Kasumi-1 (cell line): ENCODE results near the gene AUTS2.

Experiments used
- DNase-seq, 2 experiments: peaks; one replicate each; lab custom pipeline; 2025; lab: John Stamatoyannopoulos, UW

Gene AUTS2

GRCh38 chr7:69992938-69993337 lies 394.7 kb downstream of the AUTS2 start:
- DNase-seq: no peak

- no peak for DNase-seq
Observed at GRCh38 chr7:69994218-69994617, 395.9 kb downstream of the AUTS2 start.

- DNase-seq: no peak
Observed at GRCh38 chr7:69994886-69995542, 396.7 kb downstream of the AUTS2 start.

- no peak for DNase-seq
Observed at GRCh38 chr7:69996121-69996520, 397.8 kb downstream of the AUTS2 start.

- no peak for DNase-seq
Observed at GRCh38 chr7:70000737-70001348, 402.6 kb downstream of the AUTS2 start.

GRCh38 chr7:70005480-70005879 lies 407.2 kb downstream of the AUTS2 start:
- no peak for DNase-seq

GRCh38 chr7:70005891-70006260 lies 407.6 kb downstream of the AUTS2 start:
- DNase-seq: no peak

- peak in 1 of 2 experiments; percentile 7 for DNase-seq
Observed at GRCh38 chr7:70006261-70006920, 408.1 kb downstream of the AUTS2 start.

- DNase-seq: no peak
Observed at GRCh38 chr7:70008466-70008865, 410.2 kb downstream of the AUTS2 start.

- no peak for DNase-seq
Observed at GRCh38 chr7:70014472-70015177, 416.4 kb downstream of the AUTS2 start.

GRCh38 chr7:70015353-70015752 lies 417.1 kb downstream of the AUTS2 start:
- DNase-seq: no peak

GRCh38 chr7:70016044-70016770 lies 417.9 kb downstream of the AUTS2 start:
- DNase-seq: no peak

GRCh38 chr7:70017357-70017756 lies 419.1 kb downstream of the AUTS2 start:
- DNase-seq: no peak

- DNase-seq: no peak
Observed at GRCh38 chr7:70018700-70019099, 420.4 kb downstream of the AUTS2 start.

GRCh38 chr7:70027867-70028266 lies 429.6 kb downstream of the AUTS2 start:
- no peak for DNase-seq

- DNase-seq: no peak
Observed at GRCh38 chr7:70028620-70029019, 430.3 kb downstream of the AUTS2 start.

- no peak for DNase-seq
Observed at GRCh38 chr7:70029993-70030392, 431.7 kb downstream of the AUTS2 start.

- DNase-seq: no peak
Observed at GRCh38 chr7:70030745-70031144, 432.5 kb downstream of the AUTS2 start.

GRCh38 chr7:70031245-70031644 lies 433.0 kb downstream of the AUTS2 start:
- no peak for DNase-seq

GRCh38 chr7:70032649-70033048 lies 434.4 kb downstream of the AUTS2 start:
- no peak for DNase-seq

GRCh38 chr7:70033226-70033625 lies 435.0 kb downstream of the AUTS2 start:
- no peak for DNase-seq

- no peak for DNase-seq
Observed at GRCh38 chr7:70034999-70035398, 436.7 kb downstream of the AUTS2 start.
